Measurements from ENCODE around the gene TMEM192.

TMEM192 gene

GRCh38 chr4:165060938-165061337, 51.7 kb downstream of the TMEM192 start:
- H3K9ac ChIP-seq (ENCODE audit: low read length), result no peak overlapping the region
- H3K4me1 ChIP-seq (ENCODE audit: low read length), result no peaks in the 10 kb centered on the region

GRCh38 chr4:165059386-165059785, 53.3 kb downstream of the TMEM192 start:
- Histone ChIP-seq H3K4me3 (ENCODE audit: low read length) (no peak overlapping the region), H3K36me3 (replicated peaks; ENCODE audit: insufficient read depth, low read length) (no peaks in the 10 kb centered on the region), H3K27ac (ENCODE audit: low read length) (no peak overlapping the region), H3F3A (ENCODE audit: insufficient read depth, low read length) (no peaks in the 10 kb centered on the region), H3K4me1 (ENCODE audit: low read length) (no peaks in the 10 kb centered on the region), H3K9ac (ENCODE audit: low read length) (no peak overlapping the region), H4K20me1 (ENCODE audit: insufficient read depth, low read length) (no peaks in the 10 kb centered on the region), H2AFZ (ENCODE audit: low read length) (no peak overlapping the region), H3K4me2 (ENCODE audit: low read depth, low read length) (no peak overlapping the region), H3K9me3 (replicated peaks; ENCODE audit: insufficient read depth, low read length) (no peaks in the 10 kb centered on the region), H3K9me2 (replicated peaks; ENCODE audit: insufficient read depth, low read length) (no peaks in the 10 kb centered on the region), H3K79me2 (ENCODE audit: low read length) (no peaks in the 10 kb centered on the region), H3K27me3 (replicated peaks; ENCODE audit: insufficient read depth, low read length) (no peaks in the 10 kb centered on the region)
- TF ChIP-seq EZH2 (optimal IDR thresholded peaks at IDR 0.05; ENCODE audit: low read depth, low read length), result no peak
- TF ChIP-seq CTCF (IDR thresholded peaks at IDR 0.05; ENCODE audit: low read length), result no peak
- TF ChIP-seq EZH2phosphoT487 (IDR thresholded peaks at IDR 0.05; ENCODE audit: low read length), result no peak
- DNase-seq, result no peak

More at GRCh38 chr4:165060938-165061337, 51.7 kb downstream of the TMEM192 start:
- no peak for DNase-seq
- H3K79me2 ChIP-seq (ENCODE audit: low read length), result no peaks in the 10 kb centered on the region
- H3K27me3 ChIP-seq (replicated peaks; ENCODE audit: insufficient read depth, low read length), result no peaks in the 10 kb centered on the region
- H3K4me3 ChIP-seq (ENCODE audit: low read length), result no peak overlapping the region
- H3K36me3 ChIP-seq (replicated peaks; ENCODE audit: insufficient read depth, low read length), result no peaks in the 10 kb centered on the region
- no peaks in the 10 kb centered on the region for H4K20me1 ChIP-seq (ENCODE audit: insufficient read depth, low read length)
- no peaks in the 10 kb centered on the region for H3K9me3 ChIP-seq (replicated peaks; ENCODE audit: insufficient read depth, low read length)
- H3K27ac ChIP-seq (ENCODE audit: low read length), result no peak overlapping the region
- no peaks in the 10 kb centered on the region for H3F3A ChIP-seq (ENCODE audit: insufficient read depth, low read length)
- no peak overlapping the region for H3K4me2 ChIP-seq (ENCODE audit: low read depth, low read length)
- TF ChIP-seq CTCF (IDR thresholded peaks at IDR 0.05; ENCODE audit: low read length) (peak; percentile 34), EZH2 (optimal IDR thresholded peaks at IDR 0.05; ENCODE audit: low read depth, low read length) (no peak), EZH2phosphoT487 (IDR thresholded peaks at IDR 0.05; ENCODE audit: low read length) (no peak)
- no peaks in the 10 kb centered on the region for H3K9me2 ChIP-seq (replicated peaks; ENCODE audit: insufficient read depth, low read length)
- no peak overlapping the region for H2AFZ ChIP-seq (ENCODE audit: low read length)

DNA sequence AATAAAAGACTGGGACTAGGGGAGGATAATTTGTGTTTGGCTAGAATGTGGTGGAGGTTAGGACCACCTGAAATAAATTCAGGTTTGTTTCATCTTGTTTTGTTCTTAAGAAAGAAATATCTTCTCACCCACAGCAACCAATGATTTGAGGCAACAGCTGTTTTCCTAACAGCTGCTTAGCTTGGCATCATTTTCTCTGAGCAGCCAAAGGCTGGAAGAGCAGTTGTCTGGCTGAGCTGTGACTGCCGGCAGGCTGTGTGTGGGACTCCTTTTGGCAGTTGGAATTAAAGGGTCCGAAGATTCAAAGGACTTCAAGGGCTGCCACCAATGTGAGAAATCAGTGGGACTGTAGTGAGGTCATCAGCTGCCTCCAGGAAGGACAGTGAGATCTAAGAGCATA, 54.0 kb downstream of the TMEM192 start:
- Histone ChIP-seq H4K20me1 (ENCODE audit: insufficient read depth, low read length) (no peaks in the 10 kb centered on the region), H3K9me3 (replicated peaks; ENCODE audit: insufficient read depth, low read length) (no peaks in the 10 kb centered on the region), H3K36me3 (replicated peaks; ENCODE audit: insufficient read depth, low read length) (no peaks in the 10 kb centered on the region), H3K9ac (ENCODE audit: low read length) (no peak overlapping the region), H3K4me3 (ENCODE audit: low read length) (no peak overlapping the region), H3K9me2 (replicated peaks; ENCODE audit: insufficient read depth, low read length) (no peaks in the 10 kb centered on the region), H3K4me1 (ENCODE audit: low read length) (no peaks in the 10 kb centered on the region), H3K27ac (ENCODE audit: low read length) (no peak overlapping the region), H3K27me3 (replicated peaks; ENCODE audit: insufficient read depth, low read length) (no peaks in the 10 kb centered on the region), H3F3A (ENCODE audit: insufficient read depth, low read length) (no peaks in the 10 kb centered on the region), H3K4me2 (ENCODE audit: low read depth, low read length) (no peak overlapping the region), H3K79me2 (ENCODE audit: low read length) (no peaks in the 10 kb centered on the region), H2AFZ (ENCODE audit: low read length) (no peak overlapping the region)
- TF ChIP-seq EZH2phosphoT487 (IDR thresholded peaks at IDR 0.05; ENCODE audit: low read length), result no peak
- no peak for TF ChIP-seq EZH2 (optimal IDR thresholded peaks at IDR 0.05; ENCODE audit: low read depth, low read length)
- no peak for TF ChIP-seq CTCF (IDR thresholded peaks at IDR 0.05; ENCODE audit: low read length)
- DNase-seq, result no peak

All from MM.1S (cell line).